AG10803 (cell line): ENCODE results near the gene C1orf21.

Experiments
- DNase-seq: peaks from one replicate; pipeline ENCODE4 v3.0.0; 2010; ENCODE audit warnings: low read depth
- H3K4me3 ChIP-seq: 2 replicates; pipeline ENCODE4 v1.5.1; 2011; ENCODE audit warnings: mild to moderate bottlenecking, low read length, control low read depth
- TF ChIP-seq, protein P1 (sequence below): conservative IDR thresholded peaks from 2 replicates; pipeline ENCODE4 v1.5.1; 2011; ENCODE audit warnings: mild to moderate bottlenecking, low read length, control low read depth, inconsistent platforms

Gene C1orf21

DNA sequence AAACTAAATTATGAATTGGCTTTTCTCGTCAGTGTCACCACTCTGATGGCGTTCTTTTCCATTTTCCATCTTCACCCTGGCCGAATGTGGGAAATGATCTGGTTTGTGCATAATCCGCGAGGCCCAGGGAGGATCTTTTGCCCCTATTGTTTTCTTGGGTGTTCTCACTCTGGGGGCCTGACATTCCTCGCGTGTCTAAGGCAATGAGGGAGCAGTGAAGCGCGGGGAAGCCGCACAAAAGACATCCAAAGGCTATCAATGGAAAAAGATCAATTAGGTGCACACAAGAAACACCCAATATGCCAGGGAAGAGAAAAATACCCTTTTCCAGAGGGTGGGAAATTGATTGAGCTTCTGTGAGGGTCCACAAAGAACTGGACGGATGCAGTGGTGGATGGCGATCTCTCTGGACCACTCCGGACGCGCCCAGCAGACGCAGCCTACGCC, 941 bp upstream of the C1orf21 start:
- no peak for DNase-seq
- H3K4me3 ChIP-seq: peak overlapping the region; percentile 82
- TF ChIP-seq, protein P1, sequence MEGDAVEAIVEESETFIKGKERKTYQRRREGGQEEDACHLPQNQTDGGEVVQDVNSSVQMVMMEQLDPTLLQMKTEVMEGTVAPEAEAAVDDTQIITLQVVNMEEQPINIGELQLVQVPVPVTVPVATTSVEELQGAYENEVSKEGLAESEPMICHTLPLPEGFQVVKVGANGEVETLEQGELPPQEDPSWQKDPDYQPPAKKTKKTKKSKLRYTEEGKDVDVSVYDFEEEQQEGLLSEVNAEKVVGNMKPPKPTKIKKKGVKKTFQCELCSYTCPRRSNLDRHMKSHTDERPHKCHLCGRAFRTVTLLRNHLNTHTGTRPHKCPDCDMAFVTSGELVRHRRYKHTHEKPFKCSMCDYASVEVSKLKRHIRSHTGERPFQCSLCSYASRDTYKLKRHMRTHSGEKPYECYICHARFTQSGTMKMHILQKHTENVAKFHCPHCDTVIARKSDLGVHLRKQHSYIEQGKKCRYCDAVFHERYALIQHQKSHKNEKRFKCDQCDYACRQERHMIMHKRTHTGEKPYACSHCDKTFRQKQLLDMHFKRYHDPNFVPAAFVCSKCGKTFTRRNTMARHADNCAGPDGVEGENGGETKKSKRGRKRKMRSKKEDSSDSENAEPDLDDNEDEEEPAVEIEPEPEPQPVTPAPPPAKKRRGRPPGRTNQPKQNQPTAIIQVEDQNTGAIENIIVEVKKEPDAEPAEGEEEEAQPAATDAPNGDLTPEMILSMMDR: no peak

GRCh38 chr1:184387069-184387475, 243 bp downstream of the C1orf21 start:
- TF ChIP-seq, protein P1: no peak
- no peak for DNase-seq
- peak overlapping the region; percentile 82 for H3K4me3 ChIP-seq

DNA sequence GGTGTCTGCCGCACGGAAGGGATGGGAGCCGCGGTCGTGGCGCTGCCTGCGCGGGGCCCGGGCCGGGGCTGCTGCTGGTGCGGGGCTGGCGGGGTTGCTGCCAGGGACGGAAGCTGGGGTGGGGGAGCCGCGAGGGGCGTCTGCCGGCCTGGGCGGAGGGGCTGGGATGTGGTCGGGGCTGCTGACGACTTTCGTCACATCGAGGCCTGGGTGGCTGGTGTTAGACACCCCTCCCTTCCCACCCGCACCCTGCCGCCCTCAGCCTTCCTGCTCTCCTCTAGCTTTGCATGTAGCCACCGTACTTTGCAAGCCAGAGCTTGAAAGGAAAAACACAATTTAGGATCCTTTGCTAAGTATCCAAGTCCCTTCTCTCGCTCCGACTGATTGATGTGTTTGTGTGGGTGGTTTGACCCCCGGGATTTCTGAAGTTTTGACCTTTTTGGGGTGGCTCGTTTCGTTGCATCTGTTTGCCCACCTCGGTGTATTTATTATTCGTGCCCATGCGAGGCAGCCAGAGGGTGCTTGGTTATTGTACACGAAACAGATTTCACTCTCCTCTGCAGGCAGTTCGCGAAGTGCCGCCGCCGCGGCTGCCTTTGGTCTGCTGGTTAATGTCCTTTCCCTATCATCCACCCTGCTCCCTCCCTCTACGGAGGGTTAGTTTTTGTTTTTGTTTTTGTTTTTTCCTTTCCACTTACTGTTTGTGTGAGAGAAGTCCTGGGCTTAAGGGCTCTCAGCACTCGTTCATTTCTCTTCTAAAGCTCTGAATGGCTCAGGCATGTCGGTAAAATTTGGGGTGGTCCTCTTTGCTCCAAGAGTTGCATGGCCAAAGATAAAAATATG, 868 bp downstream of the C1orf21 start:
- TF ChIP-seq, protein P1: no peak; the same call in 1 of the 2 replicates
- H3K4me3 ChIP-seq: peak overlapping the region; percentile 82

DNA sequence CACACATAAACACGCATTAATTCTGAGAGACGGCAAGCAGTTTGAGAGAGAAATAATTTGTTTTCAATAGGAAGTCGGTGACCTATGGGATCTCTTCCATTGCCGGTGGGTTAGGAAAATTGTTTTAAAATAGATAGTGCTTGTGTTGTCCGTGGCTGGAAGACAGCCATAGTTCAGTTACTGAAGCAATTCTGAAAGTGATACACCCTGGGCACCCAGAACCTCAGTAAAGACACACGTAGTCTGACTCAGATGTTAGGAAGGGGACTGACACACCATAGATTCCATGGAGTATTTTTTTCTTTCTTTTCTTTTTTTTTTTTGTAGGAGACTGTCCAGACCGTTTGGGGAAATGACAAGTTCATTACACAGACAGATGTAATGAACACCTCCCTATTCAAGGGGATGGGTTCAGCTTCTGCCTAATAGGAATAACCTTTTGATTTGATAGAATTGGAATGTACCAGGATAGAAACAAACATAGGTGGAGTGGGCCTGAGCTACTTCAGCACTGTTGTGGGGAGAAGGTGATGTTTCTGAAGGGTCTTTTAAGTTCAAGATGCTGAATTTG, 1.6 kb downstream of the C1orf21 start:
- peak; percentile 88 for DNase-seq
- TF ChIP-seq, protein P1: no peak
- peak overlapping the region; percentile 82 for H3K4me3 ChIP-seq

More for the DNA sequence above, 868 bp downstream of the C1orf21 start:
- no peak for DNase-seq

- H3K4me3 ChIP-seq: peak overlapping the region; percentile 82
- DNase-seq: no peak
- TF ChIP-seq, protein P1: no peak
These were observed 2.1 kb downstream of the C1orf21 start for GRCh38 chr1:184388971-184389370.

DNA sequence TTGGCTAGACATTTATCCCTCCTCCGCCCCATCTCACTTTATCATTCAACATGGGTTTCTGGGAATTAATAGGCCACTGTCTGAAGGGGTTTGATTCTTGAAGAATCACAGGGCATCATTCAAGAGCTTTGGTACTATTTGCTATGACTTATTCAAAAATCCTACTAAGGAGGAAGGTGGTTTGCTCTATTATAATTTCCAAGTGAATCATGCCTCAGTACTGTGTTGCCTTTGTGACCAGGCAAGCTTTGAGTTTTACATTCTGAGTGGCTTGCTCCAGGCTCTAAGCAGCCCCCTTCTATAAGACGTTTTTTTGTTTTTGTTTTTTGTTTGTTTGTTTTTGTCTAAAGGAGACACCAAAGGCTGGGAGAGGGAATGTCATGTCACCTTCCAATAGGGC, 2.6 kb downstream of the C1orf21 start:
- no peak overlapping the region for H3K4me3 ChIP-seq
- TF ChIP-seq, protein P1: no peak
- DNase-seq: no peak

DNA sequence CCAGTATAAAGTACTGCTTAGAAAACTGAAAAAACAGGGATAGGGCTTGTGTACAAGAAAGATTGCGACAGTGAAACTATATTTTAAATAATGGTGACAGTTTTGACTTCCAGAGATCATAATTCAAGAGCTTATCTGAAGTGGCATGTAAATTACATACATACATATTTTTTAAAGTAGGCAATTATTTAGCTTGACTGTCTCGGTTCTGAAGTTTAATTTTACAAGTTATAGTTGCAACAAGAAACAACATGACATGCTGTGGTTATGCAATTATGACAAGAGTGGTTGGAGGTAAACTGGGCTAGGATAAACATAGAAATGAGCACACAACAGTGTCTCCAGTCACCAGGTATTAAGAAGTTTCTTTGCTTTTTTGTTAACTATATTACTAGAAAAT, 4.1 kb downstream of the C1orf21 start:
- DNase-seq: no peak
- TF ChIP-seq, protein P1: no peak
- H3K4me3 ChIP-seq: no peak overlapping the region
